ENCODE measurements around the gene GCK.

Gene GCK

GRCh38 chr7:44116789-44117666 lies 72.2 kb downstream of the GCK start:
- no peak for DNase-seq (ENCODE audit: low read depth)

DNA sequence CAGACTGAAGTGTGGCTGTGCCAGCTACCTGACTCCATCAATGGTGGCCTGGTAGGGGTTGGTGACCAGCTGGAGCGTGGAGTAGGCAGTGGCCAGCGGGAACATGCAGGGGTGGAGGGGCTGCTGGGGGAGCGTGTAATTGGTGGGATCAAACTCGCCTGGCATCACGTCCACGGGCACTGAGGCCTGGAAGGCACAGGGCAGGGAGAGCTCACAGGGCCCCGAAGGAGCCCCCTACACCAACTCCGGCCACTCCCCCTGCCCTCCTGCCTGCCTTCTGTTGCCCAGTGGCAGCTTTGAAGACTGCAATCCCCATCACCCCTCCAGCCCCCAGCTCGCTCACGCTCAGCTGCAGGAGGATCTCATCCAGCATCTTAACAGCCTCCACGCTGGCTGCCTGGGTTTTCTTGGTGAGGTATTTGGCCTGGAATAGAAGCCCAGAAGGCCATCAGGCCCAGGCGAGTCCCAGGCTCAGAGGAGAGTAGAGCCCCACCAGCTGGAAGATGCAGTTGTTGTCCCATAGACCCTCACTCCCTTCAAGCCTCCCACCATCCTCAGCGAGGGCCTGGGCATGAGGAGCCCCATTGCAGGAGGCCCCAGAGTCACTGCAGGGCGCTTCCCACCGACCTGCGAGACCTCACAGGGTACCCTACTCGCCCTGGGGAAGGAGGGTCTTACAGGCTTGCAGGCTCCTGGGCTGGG lies 73.0 kb downstream of the GCK start:
- DNase-seq (ENCODE audit: low read depth) = no peak

GRCh38 chr7:44114586-44115310 lies 74.5 kb downstream of the GCK start:
- no peak for DNase-seq (ENCODE audit: low read depth)

- no peak for DNase-seq (ENCODE audit: low read depth)
Observed at GRCh38 chr7:44113764-44114354, 75.4 kb downstream of the GCK start.

DNA sequence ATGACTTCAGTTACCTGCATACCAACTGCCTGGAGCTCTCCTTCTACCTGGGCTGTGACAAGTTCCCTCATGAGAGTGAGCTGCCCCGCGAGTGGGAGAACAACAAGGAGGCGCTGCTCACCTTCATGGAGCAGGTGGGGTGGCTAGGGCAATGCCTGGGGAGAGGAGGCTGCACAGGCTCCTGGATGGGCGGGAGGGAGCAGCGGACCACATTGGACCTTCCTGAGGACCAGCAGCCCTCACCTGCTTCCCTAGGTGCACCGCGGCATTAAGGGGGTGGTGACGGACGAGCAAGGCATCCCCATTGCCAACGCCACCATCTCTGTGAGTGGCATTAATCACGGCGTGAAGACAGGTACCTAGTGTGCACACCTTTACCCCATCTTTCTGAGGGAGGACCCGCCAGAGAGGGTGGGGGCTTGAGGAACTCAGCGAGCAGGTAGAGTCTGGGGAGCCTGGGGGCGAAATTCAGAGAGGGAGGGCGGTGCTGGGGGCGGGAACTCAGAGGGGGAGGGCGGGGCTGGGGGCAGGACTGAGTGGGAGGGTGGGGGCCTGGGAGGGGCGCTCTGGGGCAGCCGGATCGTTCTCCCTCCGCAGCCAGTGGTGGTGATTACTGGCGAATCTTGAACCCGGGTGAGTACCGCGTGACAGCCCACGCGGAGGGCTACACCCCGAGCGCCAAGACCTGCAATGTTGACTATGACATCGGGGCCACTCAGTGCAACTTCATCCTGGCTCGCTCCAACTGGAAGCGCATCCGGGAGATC lies 76.1 kb downstream of the GCK start:
- no peak for DNase-seq (ENCODE audit: low read depth)

DNA sequence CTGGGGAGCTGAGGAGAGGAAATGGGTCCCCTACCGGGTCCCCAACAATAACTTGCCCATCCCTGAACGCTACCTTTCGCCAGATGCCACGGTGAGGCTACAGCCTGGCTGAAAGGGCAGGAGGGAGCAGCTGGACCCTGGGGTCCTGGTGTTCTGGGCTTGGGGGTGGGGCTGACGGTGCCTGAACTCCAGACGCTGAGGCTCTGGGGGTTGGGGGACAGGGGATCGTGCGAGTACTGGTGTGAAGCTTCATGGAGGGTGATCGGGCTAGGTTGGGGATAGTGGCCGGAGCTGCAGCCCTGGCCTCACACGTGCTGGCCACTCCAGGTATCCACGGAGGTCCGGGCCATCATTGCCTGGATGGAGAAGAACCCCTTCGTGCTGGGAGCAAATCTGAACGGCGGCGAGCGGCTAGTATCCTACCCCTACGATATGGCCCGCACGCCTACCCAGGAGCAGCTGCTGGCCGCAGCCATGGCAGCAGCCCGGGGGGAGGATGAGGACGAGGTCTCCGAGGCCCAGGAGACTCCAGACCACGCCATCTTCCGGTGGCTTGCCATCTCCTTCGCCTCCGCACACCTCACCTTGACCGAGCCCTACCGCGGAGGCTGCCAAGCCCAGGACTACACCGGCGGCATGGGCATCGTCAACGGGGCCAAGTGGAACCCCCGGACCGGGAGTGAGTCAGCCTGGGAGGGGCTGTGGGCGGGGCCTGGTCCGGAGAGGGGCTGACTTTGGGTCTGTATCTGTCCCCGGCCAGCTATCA lies 76.8 kb downstream of the GCK start:
- DNase-seq (ENCODE audit: low read depth) = no peak

- DNase-seq (ENCODE audit: low read depth) = no peak
Observed at GRCh38 chr7:44111761-44112160, 77.5 kb downstream of the GCK start.

- no peak for DNase-seq (ENCODE audit: low read depth)
Observed at GRCh38 chr7:44110719-44111635, 78.3 kb downstream of the GCK start.

GRCh38 chr7:44109991-44110390 lies 79.2 kb downstream of the GCK start:
- no peak for DNase-seq (ENCODE audit: low read depth)

GRCh38 chr7:44108768-44109750 lies 80.2 kb downstream of the GCK start:
- DNase-seq (ENCODE audit: low read depth) = no peak

DNA sequence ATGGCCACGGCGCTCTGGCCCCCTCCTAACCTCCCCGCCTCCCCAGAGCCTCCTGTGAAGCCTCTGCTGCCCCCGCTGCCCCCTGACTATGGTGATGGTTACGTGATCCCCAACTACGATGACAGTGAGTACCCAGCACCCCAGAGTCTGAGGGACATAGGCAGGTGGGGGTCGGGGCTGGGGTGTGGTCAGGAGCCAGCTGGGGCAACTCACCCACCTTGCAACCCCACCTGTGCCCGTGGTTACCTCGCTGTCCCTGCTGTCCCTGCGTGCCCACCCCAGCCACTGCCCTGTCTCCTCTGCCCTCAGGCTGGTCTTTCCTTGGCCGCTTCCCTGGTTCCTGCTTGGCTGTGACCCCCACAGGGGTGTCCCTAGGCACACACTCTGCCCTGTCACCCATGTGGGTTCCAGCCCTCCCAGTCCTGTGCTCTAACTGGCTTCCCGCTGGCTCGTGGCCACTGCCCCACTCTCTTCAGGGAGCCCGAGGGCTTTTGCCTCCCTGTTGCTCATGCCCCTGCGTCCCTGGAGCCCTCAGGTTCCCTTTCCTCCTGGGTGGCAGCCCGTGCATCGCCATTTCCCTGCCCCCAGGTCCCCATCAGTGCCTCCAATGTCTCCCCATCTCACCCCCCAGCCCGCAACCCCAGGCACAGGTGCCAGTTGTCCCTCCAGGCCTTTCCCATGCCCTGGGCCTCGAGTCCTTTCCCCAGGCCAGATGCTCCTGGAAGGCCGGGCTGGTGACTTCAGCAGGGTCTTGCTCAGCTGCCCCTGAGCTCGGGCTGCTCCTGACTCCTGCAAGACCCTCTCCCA lies 81.1 kb downstream of the GCK start:
- no peak for DNase-seq (ENCODE audit: low read depth)

DNA sequence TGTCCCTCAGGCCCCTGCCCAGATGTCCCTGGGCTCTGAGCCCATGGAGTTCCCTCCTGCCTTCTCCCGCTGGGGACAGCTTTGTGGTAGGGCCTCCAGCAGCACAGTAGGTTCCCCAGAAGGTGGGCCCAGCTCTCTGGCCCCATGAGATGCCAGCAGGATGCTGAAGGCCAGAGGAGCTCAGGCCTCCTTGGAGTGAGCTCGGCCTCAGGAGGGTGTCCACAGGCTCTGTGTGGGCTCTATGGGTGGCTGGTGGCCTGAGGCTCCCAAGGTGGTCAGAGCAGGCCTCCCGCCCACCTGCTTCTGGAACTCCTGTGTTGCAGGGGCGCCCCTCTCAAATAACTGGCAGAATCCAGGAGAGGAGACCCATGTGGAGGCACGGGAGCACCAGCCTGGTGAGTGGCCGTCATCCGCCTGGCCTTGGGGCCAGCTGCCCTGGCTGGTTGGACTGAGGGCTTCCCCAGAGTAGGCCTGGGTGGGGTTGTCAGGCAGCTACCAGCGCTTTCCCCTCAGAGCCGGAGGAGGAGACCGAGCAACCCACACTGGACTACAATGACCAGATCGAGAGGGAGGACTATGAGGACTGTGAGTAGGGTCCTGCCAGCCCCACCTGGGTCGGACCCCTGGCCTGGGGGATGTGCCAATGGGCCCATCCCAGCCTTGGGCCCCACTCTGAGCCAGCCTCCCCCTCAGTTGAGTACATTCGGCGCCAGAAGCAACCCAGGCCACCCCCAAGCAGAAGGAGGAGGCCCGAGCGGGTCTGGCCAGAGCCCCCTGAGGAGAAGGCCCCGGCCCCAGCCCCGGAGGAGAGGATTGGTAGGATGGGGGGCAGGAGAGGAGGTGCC lies 81.9 kb downstream of the GCK start:
- DNase-seq (ENCODE audit: low read depth) = no peak

DNA sequence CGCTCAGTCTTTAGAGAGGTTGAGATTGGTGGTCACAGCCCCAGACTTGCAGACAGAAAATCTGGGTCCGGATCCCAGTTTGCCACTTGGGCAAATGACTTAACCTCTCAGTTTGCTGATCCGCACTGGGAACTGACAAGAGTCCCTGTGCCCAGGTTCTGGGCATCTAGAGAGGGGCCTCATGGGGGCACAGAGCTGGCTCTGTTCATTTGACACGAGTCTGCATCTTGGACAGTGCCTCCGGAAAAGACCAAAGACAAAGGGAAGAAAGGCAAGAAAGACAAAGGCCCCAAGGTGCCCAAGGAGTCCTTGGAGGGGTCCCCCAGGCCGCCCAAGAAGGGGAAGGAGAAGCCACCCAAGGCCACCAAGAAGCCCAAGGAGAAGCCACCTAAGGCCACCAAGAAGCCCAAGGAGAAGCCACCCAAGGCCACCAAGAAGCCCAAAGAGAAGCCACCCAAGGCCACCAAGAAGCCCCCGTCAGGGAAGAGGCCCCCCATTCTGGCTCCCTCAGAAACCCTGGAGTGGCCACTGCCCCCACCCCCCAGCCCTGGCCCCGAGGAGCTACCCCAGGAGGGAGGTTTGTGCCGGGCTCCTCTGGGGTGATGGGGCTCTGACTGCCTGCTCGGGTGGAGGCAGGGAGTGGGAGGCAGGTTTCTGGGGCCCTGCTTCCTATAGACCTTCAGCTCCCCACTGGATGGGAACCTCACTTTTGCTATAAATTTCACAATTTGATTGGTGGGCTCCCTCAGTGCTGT lies 82.8 kb downstream of the GCK start:
- DNase-seq (ENCODE audit: low read depth) = no peak

GRCh38 chr7:44105832-44106231 lies 83.4 kb downstream of the GCK start:
- DNase-seq (ENCODE audit: low read depth) = no peak

DNA sequence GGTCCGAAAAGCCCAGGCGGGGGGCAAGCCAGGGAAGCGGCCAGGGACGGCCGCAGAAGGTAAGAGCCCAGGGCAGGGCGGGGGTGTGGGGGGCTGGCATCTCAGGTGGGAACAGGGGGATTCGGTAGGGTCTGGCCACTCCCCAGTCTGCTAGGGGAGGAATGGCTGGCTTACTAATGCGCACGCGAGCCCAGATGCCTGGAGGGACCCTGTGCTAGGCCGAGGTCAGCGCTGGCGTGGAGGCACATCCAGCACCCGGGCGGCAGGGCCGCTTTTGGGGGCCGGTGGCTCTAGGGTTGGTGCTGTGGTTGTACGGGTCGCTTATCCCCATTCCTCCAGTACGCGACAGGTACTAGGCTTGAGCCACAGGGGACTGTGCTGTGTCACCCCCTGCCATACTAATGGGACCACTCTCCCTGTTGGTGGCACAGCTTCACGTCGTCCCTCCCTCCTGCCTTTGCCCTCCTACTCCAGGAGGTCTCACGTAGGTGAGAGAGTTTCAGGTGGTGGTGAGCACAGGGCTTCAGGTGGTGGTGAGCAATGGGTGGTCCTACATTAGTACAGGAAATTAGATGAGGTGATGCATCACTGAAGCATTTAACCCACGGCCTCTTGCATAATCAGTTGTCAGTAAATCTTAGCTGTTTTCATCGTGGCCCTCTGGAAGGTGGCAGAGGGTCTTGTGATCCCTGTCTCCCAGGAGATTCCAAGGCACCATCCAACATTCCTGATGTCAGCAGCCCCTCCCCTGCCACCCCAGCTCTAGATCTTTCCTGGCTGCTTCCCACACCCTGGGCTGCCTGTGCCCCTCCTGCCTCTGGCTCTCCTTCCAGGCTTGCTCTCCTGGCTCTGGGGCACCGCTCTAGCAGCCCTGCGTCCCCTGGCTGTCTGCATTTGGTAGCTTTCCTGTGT lies 84.1 kb downstream of the GCK start:
- peak; percentile 62 for DNase-seq (ENCODE audit: low read depth)
